ENCODE measurements around the gene SKOR1. TPM values are rescaled to one million over a fixed set of nuclear protein-coding genes. Genes with fewer than 3 reads are reported as not detected.

The SKOR1 gene
- total RNA-seq, 1 experiment from 2014 or later, result 0.13 TPM

GRCh38 chr15:67812241-67812644, 13.1 kb upstream of the SKOR1 start:
- no peak overlapping the region for H3T11ph ChIP-seq (ENCODE audit: low read length)
- H3K56ac ChIP-seq (ENCODE audit: insufficient read length, low read depth, low read length), result no peak overlapping the region
- no peak overlapping the region for H2AK5ac ChIP-seq (ENCODE audit: insufficient read length, low read length)
- H3K4me2 ChIP-seq (ENCODE audit: insufficient read depth, insufficient read length, low read length), result no peak overlapping the region
- no peaks in the 10 kb centered on the region for H3K9me3 ChIP-seq (ENCODE audit: control insufficient read depth, low read depth, low read length)
- no peak overlapping the region for H3K27ac Mint-ChIP-seq
- no peak overlapping the region for H4K91ac ChIP-seq (ENCODE audit: insufficient read length, low read depth, low read length)
- H3K9ac ChIP-seq (ENCODE audit: extremely low read depth, insufficient read length, low read length), result no peak overlapping the region
- peaks cover 0 to 2% of the 10 kb centered on the region in 2 experiments; a peak in 1 of 5 replicates for H3K9me3 Mint-ChIP-seq
- no peak overlapping the region for H3K27ac ChIP-seq (ENCODE audit: insufficient read length, low read depth, low read length)
- H3K4me3 Mint-ChIP-seq, result no peak overlapping the region; a peak in 1 of 5 replicates
- no peaks in the 10 kb centered on the region for H3K79me1 ChIP-seq (ENCODE audit: insufficient read depth, low read depth, low read length, poor library complexity, severe bottlenecking)
- TF ChIP-seq, protein P1, sequence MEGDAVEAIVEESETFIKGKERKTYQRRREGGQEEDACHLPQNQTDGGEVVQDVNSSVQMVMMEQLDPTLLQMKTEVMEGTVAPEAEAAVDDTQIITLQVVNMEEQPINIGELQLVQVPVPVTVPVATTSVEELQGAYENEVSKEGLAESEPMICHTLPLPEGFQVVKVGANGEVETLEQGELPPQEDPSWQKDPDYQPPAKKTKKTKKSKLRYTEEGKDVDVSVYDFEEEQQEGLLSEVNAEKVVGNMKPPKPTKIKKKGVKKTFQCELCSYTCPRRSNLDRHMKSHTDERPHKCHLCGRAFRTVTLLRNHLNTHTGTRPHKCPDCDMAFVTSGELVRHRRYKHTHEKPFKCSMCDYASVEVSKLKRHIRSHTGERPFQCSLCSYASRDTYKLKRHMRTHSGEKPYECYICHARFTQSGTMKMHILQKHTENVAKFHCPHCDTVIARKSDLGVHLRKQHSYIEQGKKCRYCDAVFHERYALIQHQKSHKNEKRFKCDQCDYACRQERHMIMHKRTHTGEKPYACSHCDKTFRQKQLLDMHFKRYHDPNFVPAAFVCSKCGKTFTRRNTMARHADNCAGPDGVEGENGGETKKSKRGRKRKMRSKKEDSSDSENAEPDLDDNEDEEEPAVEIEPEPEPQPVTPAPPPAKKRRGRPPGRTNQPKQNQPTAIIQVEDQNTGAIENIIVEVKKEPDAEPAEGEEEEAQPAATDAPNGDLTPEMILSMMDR (conservative IDR thresholded peaks at IDR 0.05), result no peak
- no CpG with 5 or more reads among the region's 11 CpGs for WGBS (ENCODE audit: extremely low coverage, insufficient read length, low lambda C conversion rate)
- H3K23me2 ChIP-seq (ENCODE audit: insufficient read length, low read depth, low read length, poor library complexity, severe bottlenecking), result no peaks in the 10 kb centered on the region
- no peak overlapping the region for H2AFZ ChIP-seq (ENCODE audit: low read length)
- peak; percentile 44 for DNase-seq
- no peaks in the 10 kb centered on the region for H3K79me2 ChIP-seq (ENCODE audit: insufficient read depth, low read length)
- H4K20me1 ChIP-seq (ENCODE audit: control insufficient read depth, insufficient read depth, insufficient read length), result no peaks in the 10 kb centered on the region
- H2BK12ac ChIP-seq (ENCODE audit: insufficient read length, low read depth, low read length), result no peak overlapping the region
- no peak overlapping the region for H3K4ac ChIP-seq (ENCODE audit: low read depth, low read length)
- H3K36me3 Mint-ChIP-seq (ENCODE audit: insufficient read depth in 1 of 3, low read depth in 3 of 3), result no peaks in the 10 kb centered on the region; a peak in 1 of 7 replicates
- H3K27me3 Mint-ChIP-seq (ENCODE audit: low read depth), result peaks cover 23% of the 10 kb centered on the region
- no peak overlapping the region for H2BK5ac ChIP-seq (ENCODE audit: insufficient read length, low read length)
- no peak overlapping the region for H2BK20ac ChIP-seq (ENCODE audit: low read depth, low read length, poor library complexity, severe bottlenecking)
- H3K23ac ChIP-seq (ENCODE audit: insufficient read length, low read depth, low read length), result no peak overlapping the region
- H2BK15ac ChIP-seq (ENCODE audit: low read depth, low read length), result no peak overlapping the region
- peak overlapping the region; percentile 6; the same call in 1 of the 2 replicates for H3K14ac ChIP-seq (ENCODE audit: insufficient read depth, low read length)
- no peaks in the 10 kb centered on the region for H3K4me1 ChIP-seq (ENCODE audit: insufficient read depth, low read length)
- H3K27me3 ChIP-seq (ENCODE audit: insufficient read depth, low read length), result no peaks in the 10 kb centered on the region
- no peak overlapping the region for H4K8ac ChIP-seq (replicated peaks; ENCODE audit: insufficient read length, low read depth, low read length)
- no peak overlapping the region for H4K5ac ChIP-seq (ENCODE audit: insufficient read length, low read depth, low read length)
- H2BK120ac ChIP-seq (ENCODE audit: low read depth, low read length, poor library complexity, severe bottlenecking), result no peak overlapping the region
- peaks cover 9 to 19% of the 10 kb centered on the region in 2 experiments; a peak in 3 of 4 replicates for H3K4me1 Mint-ChIP-seq
- H3K18ac ChIP-seq (ENCODE audit: insufficient read length, low read depth, low read length), result no peak overlapping the region
